Amniotic stem cell (primary cell): ENCODE results near the gene MYO5A.
A peak's percentile ranks its signal among the peaks of the same experiment; 100 is the strongest.
"Not testable (repeated sequence)": the region's sequence is repeated elsewhere in the genome, so short reads cannot be mapped to it uniquely, and the experiment has no call there.

Experiments
- DNase-seq: peaks from one replicate; lab custom pipeline; 2025; lab: John Stamatoyannopoulos, UW

Gene MYO5A

DNA sequence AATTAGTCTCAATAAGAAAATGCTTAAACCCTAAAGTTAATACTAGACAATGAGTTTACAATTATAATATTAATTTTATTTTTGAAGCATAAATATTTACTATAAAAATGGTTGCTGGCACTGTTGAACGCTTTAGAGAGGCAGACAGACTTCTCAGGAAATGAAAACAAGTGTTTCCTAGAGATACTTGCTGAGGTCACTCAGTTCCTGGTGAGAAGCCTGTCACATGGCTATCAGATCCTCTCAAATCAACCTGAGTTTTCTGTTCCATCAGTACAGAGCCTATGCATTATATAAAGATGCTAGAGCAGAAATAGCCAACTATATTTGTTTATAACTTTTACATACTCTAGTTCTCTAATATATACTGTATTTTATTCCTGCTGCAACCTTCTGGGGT is 109.2 kb downstream of the MYO5A start:
- DNase-seq, result no peak

DNA sequence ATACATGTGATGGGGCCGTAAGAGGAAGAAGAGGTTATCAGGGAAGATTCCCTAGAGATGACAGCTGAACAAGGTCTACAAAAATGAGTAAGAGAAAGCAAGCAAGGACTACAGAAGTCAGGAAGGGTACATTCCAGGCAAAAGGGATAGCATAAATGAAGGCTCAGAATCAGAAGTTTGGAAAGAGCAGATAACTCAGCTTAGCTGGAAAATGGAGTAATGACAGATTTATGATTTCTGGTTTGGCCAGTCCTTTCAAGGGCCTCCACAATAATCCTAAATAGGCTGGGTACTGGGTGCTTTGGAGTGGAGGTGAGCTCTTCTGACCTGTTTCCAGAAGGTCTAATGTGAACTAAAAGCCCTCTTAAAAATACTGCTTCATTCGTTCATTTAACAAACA is 110.7 kb downstream of the MYO5A start:
- no peak for DNase-seq

DNA sequence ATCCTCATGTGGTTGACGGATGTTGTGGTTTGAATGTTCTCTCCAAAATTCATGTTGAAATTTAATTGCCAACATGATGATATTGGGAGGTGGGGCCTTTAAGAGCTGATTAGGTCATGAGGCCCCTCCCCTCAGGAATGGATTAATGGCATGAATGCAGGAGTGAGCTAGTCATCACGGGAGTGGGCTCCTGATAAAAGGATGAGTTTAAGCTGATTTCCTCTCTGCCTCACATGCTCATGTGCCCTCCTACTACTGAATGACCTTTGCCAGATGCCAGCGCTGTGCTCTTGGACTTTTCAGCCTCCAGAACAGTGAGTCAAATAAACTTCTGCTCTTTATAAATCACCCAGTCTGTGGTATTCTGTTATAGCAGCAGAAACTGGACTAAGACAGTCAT is 111.2 kb downstream of the MYO5A start:
- DNase-seq, result no peak

DNA sequence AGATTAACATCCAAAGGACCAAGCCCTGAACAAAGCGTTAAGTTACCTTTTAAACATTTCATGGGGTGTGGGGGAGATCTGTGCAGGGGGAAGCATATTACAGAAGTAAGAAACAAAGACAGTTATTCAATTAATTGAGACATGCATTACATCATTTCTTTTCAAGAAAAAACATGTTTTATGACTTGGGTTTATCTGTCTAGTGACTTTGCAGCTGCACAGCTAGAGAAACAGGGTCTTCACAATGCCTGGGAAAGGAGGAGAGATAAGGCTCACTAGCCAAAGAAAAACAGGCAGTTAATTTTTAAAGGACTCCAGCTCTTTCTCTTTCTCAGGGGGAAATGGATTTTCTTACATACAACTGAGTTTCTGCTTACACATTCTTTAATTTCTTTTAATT is 112.1 kb downstream of the MYO5A start:
- not testable (repeated sequence) for DNase-seq

DNA sequence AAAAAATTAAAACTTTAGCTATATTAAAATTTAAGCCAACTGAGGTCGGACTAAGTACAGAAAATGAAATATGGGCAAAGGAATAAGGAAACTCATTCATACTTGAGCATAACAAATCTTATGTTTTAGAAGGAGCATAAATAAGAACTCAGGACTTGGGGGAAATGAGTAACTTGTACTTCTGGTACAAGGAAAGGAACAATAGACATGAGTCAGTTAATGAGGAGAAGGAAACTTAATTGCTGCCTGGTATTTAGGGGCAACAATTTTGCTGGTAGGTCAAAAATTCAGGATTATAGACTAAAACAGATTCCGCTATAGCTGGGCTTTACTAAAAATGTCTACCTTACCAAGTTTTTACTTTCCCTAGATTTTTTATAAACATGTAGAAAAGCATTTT is 113.1 kb downstream of the MYO5A start:
- DNase-seq, result no peak

- DNase-seq, result no peak
Observed at GRCh38 chr15:52414936-52415335, 113.7 kb downstream of the MYO5A start.

DNA sequence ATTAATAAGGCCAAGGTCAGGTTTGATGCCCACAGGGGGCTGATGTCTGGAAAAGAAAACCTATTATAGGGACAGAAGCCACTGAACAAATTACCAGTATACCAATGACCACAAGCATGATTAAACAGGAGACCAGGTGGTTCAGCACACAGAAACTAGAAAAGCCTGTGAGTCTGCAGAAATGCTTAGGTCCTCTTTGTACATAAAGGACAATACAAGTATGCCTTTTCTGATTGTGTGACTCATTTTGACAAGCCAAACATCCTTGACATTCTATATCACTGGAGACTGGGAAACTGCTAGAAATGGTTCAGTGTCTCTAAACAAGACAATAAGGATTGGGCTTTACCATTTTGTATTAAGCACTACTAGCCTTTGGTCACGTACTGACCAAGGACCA is 119.9 kb downstream of the MYO5A start:
- no peak for DNase-seq

DNA sequence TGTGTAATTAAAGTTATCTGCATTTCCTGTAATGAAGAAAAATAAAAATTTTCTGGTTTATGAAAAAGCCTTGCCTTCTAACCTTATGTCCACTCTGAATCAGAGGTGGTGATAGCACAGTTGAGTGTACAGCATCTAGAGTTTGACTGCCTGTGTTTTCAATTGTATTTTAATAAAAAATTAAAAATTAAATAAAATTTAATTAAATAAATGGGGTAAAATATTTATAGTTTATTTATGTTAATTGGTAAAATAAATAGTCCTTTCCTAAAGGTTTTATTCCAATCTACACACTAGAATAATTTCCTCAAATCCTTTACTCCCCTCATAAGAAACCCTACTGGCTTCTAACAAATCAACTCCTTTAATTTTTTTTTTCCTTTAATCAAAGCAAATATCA is 121.3 kb downstream of the MYO5A start:
- DNase-seq, result no peak

GRCh38 chr15:52406601-52407000 is 122.1 kb downstream of the MYO5A start:
- DNase-seq, result no peak

DNA sequence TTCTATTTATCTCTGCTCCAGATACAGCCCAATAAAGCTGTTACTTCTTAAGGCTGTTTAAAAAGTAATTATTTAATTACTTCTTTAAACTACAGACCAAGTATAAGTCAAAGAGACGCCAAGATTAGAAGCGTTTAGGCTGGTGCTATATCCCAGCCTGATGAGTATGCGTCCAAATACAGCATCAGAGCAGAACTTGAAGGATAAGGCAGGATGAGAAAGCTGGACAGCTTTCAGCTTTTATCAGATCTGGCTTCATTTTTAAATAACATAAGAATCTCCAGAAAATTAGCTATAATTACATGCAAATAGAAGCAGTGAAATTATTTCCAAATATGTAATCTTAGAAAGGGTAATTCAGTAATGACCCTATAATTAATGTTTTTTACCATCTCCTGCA is 122.8 kb downstream of the MYO5A start:
- DNase-seq, result no peak

DNA sequence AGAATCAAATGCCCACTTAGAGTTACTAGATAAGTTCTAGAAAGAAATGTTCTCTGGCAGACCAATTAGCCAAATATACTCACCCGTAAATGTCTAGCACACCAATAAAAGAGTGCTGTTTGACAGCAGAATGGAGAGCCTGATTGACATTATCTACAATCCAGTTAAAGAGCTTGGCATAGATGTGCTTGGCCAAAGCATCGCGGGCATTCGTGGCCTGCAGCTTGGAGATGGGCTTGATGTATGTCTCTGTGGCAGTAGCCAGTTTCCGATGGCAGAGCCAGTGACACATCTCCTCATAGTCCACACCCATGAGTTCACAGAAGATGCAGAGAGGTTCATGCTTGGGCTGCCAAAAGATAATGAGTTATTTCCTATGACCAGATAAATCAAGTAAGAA is 131.6 kb downstream of the MYO5A start:
- DNase-seq, result no peak

DNA sequence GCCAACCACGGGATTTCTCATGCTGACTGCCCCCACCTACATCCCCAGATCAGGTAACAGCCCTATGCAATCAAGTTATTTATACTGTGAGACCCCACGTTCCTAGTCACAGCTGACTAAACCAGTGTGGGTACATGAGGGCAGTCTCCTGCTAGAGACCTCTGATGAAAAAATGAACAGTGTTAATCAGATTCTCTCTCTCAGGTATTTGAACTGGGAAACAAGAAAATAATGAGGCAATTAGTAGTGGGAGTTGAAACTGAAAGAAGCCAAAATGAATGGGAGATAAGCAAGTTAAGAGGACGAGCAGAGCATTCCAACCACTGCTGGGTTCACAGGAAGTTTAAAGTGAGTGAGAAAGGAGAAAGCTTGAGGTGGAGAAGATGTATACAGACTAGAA is 134.6 kb downstream of the MYO5A start:
- DNase-seq, result no peak

DNA sequence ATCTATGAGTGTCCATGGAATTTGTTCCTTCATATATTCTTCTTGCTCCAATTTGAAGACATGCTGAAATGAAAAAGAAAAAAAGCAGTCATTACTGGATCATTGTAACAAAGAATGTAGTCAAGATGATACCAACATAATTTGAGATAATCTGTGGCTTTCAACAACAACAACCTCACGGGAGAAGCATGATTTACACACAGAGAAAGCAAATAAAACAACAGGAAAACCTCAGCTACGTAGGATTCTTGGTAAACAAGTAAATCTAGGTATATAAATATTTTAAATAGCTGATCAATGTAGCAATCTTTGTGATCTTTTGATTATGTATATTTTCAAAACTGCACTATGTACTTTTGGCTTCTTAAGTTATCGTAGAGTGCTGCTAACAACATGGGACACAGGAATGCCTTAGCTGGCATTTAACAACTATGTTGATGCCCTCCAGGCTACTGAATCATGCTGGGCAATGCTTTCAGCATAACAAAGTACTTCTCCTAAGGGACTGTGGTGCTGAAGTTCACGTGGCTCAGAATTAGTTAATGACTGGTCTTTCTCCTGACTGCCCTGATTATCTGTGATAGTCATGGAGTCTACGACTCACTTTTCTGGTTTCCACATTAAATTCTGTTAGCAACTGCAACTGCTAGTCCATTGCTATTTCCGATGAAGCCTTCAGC is 136.5 kb downstream of the MYO5A start:
- DNase-seq, result peak; percentile 79

DNA sequence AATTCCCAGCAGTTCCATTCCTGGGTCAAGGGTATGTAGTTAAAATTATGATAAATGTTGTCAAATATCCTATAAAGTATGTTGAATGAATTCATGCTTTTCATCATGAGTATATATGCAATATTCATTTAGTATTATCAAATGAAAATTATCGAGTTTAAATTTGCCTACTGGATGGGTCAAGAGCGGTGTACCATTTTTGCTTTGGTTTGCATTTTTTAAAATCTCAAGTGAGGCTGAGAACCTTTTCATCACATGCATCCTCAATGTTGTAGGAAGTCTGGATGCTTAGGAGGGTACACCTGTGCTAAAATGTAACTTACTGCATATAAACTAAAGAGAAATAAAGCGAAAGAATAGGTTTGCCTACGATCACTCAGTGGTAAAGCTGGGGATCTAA is 137.6 kb downstream of the MYO5A start:
- DNase-seq, result no peak

- DNase-seq, result no peak
Observed at GRCh38 chr15:52385670-52386069, 143.0 kb downstream of the MYO5A start.

DNA sequence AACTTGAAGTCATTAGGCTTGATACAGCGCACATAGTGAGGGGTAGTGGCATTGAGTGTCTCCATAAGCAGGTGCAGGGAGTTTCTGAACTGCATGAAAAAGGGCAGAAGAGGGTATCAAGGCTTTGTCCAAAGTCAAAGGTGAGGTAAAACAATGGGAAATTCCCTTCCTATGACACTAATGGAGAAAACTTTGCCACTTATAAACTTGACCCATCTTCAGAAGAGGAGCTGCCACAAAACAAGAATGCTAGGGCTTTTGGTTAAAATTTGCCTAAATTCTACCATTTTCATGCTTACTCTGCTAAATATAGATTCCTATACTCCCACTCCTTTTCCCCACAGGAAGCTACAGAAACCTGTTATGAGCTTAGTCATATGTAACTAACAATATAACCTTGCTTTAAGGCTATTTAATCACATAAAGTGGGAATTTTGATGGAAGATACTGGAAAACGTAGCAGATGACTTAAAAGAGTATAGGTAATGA is 145.5 kb downstream of the MYO5A start:
- no peak for DNase-seq

DNA sequence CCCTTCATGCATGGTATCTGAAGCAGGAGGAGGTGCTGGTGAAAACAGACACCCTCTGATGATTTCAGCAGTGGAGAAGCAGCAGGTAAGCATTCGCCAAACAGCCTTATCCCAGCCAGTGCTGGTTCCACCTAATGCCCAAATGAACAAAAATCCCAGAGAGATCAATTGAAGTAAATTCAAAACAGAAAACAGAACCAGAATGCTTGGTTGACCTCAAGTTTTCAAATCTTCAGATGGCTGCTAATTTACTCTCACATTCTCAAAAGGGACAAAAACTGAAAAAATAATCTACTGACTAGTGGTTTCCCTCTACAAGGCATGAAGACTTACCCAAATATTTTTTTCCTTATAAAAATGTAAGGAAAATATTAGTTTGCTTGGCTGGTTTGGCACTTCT is 146.0 kb downstream of the MYO5A start:
- no peak for DNase-seq

- no peak for DNase-seq
Observed at GRCh38 chr15:52379395-52380106, 149.1 kb downstream of the MYO5A start.

- DNase-seq, result no peak
Observed at GRCh38 chr15:52378746-52379394, 149.8 kb downstream of the MYO5A start.

DNA sequence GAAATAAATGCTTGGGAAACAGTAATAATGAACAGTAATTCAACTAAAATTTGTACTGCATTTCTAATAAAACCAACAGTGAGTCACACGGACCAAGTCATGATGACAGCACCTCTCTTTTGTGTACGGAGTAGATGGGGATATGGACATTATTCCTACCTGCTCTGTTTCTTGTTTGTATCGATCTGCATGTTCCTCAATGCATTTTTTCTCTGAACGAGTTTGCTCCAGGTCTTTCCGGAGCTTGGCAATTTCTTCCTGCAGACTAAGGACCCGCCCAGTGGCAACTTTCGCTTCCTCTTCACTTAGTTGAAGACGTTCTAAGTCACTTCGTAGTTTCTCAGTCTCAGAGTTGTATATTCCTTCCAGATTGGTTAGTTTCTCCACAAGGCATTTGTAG is 158.7 kb downstream of the MYO5A start:
- no peak for DNase-seq

- DNase-seq, result no peak
Observed at GRCh38 chr15:52369455-52369854, 159.2 kb downstream of the MYO5A start.

DNA sequence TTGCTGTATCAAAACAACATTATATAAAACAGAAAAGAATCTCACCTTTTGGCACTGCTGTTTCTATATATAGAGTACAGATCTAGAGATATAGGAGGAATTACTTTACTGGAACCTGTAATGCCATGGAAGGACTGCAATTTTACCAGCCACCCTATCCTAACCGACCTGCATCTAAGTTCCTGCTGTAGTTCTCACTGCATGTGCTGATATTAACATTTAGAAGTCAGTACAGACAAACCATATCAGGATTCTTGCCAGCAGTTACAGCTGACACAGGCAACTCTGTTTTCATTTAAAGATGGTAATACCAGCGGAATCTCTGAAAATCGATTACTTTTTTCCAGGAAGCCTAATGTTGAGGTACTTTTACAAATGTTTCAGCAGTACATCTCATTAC is 159.7 kb downstream of the MYO5A start:
- DNase-seq, result no peak

DNA sequence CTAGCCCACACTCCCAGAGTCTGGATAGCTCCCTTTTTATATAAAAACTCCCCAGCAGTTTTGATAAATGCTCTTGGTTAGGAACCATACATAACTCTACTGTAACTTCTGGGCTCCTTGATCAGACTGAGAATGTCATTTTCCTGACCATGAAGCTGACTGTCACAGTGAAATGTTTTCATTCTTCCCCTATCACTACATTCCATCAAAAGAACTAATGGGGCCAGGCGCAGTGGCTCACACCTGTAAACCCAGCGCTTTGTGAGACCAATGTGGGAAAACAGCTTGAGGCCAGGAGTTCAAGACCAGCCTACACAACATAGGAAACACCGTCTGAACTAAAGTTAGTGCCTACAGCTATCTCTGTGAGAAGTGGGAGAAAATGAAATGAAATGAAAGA is 160.3 kb downstream of the MYO5A start:
- DNase-seq, result no peak
